Hepatocyte (in vitro differentiated cells): ENCODE data around the gene ITPRIPL1. TPM values are rescaled to one million over a fixed set of nuclear protein-coding genes. Genes with fewer than 3 reads are reported as not detected.

Experiments used
- DNase-seq: peaks from one replicate; pipeline ENCODE4 v3.0.0-alpha.2; 2016; ENCODE audit warnings: low spot score
- H2AFZ ChIP-seq: fragments of 200-600 bp; sonication (generic); 2 replicates; pipeline ENCODE4 v1.6.0; 2016; ENCODE audit warnings: antibody characterized with exemption, mild to moderate bottlenecking
- H3K27ac ChIP-seq: fragments of 200-600 bp; sonication (generic); 2 replicates; pipeline ENCODE4 v1.5.1; 2016; ENCODE audit warnings: mild to moderate bottlenecking
- H3K27me3 ChIP-seq: fragments of 200-600 bp; sonication (generic); 2 replicates; pipeline ENCODE4 v1.6.1; 2016
- H3K36me3 ChIP-seq: fragments of 200-600 bp; sonication (generic); replicated peaks from 2 replicates; pipeline ENCODE4 v1.5.1; 2016; ENCODE audit warnings: low read depth; ENCODE audit not compliant: insufficient read depth
- H3K4me1 ChIP-seq: fragments of 200-600 bp; sonication (generic); 2 replicates; pipeline ENCODE4 v1.5.1; 2016; ENCODE audit warnings: mild to moderate bottlenecking, moderate library complexity; ENCODE audit not compliant: insufficient read depth
- H3K4me2 ChIP-seq: fragments of 200-600 bp; sonication (generic); 2 replicates; pipeline ENCODE4 v1.6.0; 2016
- H3K4me3 ChIP-seq: fragments of 200-600 bp; sonication (generic); 2 replicates; pipeline ENCODE4 v1.5.1; 2016; ENCODE audit warnings: mild to moderate bottlenecking
- H3K79me2 ChIP-seq: fragments of 200-600 bp; sonication (generic); 2 replicates; pipeline ENCODE4 v1.6.0; 2017; ENCODE audit warnings: mild to moderate bottlenecking
- H3K9me2 ChIP-seq: fragments of 200-600 bp; sonication (generic); replicated peaks from 2 replicates; pipeline ENCODE4 v1.6.0; 2017; ENCODE audit warnings: mild to moderate bottlenecking; ENCODE audit not compliant: insufficient read depth
- H3K9me3 ChIP-seq: fragments of 200-600 bp; sonication (generic); 2 replicates; pipeline ENCODE4 v1.5.1; 2016; ENCODE audit warnings: low read depth, mild to moderate bottlenecking
- H4K20me1 ChIP-seq: fragments of 200-600 bp; sonication (generic); 2 replicates; pipeline ENCODE4 v1.6.0; 2016; ENCODE audit warnings: mild to moderate bottlenecking; ENCODE audit not compliant: insufficient read depth, poor library complexity, severe bottlenecking
- EZH2 ChIP-seq: fragments of 200-600 bp; sonication (generic); IDR thresholded peaks from 2 replicates; pipeline ENCODE4 v1.6.1; 2016; ENCODE audit warnings: antibody characterized with exemption, mild to moderate bottlenecking, borderline replicate concordance
- EZH2phosphoT487 ChIP-seq: fragments of 200-600 bp; sonication (generic); IDR thresholded peaks from one replicate; pipeline ENCODE4 v1.6.1; 2018; ENCODE audit warnings: antibody characterized with exemption, mild to moderate bottlenecking, low read depth, moderate library complexity; ENCODE audit not compliant: unreplicated experiment, severe bottlenecking
- WGBS: methylation state at CpG from one replicate; pipeline ENCODE4 v1.1.6; 2016; ENCODE audit warnings: low lambda C conversion rate; ENCODE audit errors: missing lambda C conversion rate; 5-methylcytosine and 5-hydroxymethylcytosine counted together
- polyA plus RNA-seq: library from polyadenylated mRNA; unstranded; fragments of >200 nt; fragmentation: Nextera tagmentation; extraction: Ambion mirVana; gene quantifications from 2 replicates; pipeline ENCODE4 v1.2.1, GENCODE V29; 2016
- total RNA-seq: library from RNA; depleted of rRNA; stranded (reverse); fragments of >200 nt; gene quantifications from 2 replicates; pipeline ENCODE4 v1.2.3, GENCODE V29; 2014
- TF ChIP-seq, protein P1 (sequence below): fragments of 200-600 bp; sonication (generic); IDR thresholded peaks from 2 replicates; pipeline ENCODE4 v1.5.1; 2016; ENCODE audit warnings: antibody characterized with exemption, mild to moderate bottlenecking; ENCODE audit not compliant: poor library complexity

ITPRIPL1 gene
- total and polyA plus RNA-seq, 2 experiments from 2014 or later = 1.9 to 2.0 TPM

DNA sequence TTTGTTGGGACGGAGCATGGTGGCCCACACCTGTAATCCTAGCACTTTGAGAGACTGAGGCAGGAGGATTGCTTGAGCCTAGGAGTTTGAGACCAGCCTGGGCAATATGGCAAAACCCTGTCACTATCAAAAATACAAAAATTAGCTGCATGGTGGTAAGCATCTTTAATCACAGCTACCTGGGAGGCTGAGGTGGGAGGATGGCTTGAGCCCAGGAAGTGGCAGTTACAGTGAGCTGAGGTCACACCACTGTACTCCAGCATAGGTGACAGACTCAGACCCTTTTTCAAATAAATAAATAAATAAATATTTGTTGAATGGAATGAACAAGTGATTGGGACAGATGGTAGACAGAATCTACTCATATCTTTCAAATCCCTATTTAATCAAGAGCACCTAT is 5.7 kb upstream of the ITPRIPL1 start:
- TF ChIP-seq, protein P1, sequence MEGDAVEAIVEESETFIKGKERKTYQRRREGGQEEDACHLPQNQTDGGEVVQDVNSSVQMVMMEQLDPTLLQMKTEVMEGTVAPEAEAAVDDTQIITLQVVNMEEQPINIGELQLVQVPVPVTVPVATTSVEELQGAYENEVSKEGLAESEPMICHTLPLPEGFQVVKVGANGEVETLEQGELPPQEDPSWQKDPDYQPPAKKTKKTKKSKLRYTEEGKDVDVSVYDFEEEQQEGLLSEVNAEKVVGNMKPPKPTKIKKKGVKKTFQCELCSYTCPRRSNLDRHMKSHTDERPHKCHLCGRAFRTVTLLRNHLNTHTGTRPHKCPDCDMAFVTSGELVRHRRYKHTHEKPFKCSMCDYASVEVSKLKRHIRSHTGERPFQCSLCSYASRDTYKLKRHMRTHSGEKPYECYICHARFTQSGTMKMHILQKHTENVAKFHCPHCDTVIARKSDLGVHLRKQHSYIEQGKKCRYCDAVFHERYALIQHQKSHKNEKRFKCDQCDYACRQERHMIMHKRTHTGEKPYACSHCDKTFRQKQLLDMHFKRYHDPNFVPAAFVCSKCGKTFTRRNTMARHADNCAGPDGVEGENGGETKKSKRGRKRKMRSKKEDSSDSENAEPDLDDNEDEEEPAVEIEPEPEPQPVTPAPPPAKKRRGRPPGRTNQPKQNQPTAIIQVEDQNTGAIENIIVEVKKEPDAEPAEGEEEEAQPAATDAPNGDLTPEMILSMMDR = no peak
- TF ChIP-seq EZH2phosphoT487 (no peak), EZH2 (no peak)
- no peak overlapping the region for H2AFZ ChIP-seq
- no peak overlapping the region for H3K4me2 ChIP-seq
- no peak overlapping the region for H3K27ac ChIP-seq
- no peak for DNase-seq
- peaks cover 59% of the 10 kb centered on the region for H3K27me3 ChIP-seq
- no peaks in the 10 kb centered on the region for H3K9me2 ChIP-seq
- peaks cover 5% of the 10 kb centered on the region for H3K4me1 ChIP-seq
- no peak overlapping the region for H3K4me3 ChIP-seq
- no peaks in the 10 kb centered on the region for H3K36me3 ChIP-seq
- H3K79me2 ChIP-seq = no peaks in the 10 kb centered on the region
- WGBS = 91% methylated on average over 1 of the region's 1 CpG
- no peaks in the 10 kb centered on the region for H3K9me3 ChIP-seq
- H4K20me1 ChIP-seq = no peaks in the 10 kb centered on the region

DNA sequence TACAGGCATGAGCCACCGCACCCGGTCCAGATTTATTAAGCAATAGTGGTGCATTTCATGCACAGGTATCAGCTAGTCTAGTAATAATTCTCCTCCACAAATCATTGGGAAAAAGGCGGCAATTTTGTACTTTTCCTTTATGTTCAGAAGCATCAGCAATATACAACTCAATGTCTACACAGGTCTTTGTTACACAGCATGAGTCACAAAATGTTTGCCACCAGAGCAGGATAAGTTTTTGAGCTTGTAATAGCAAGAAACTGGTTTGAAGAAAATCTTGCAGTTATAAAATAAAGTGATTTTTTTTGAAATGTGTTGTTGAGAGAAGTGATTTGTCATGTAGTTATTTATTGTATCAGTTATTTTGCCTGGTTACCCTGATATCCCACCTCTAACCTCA is 4.8 kb upstream of the ITPRIPL1 start:
- Histone ChIP-seq H3K36me3 (no peaks in the 10 kb centered on the region), H3K4me3 (no peak overlapping the region), H2AFZ (no peak overlapping the region), H3K9me3 (no peaks in the 10 kb centered on the region), H3K9me2 (no peaks in the 10 kb centered on the region), H3K79me2 (no peaks in the 10 kb centered on the region), H4K20me1 (no peaks in the 10 kb centered on the region), H3K27me3 (peaks cover 65% of the 10 kb centered on the region), H3K4me2 (no peak overlapping the region), H3K4me1 (peaks cover 5% of the 10 kb centered on the region), H3K27ac (no peak overlapping the region)
- TF ChIP-seq EZH2phosphoT487 (no peak), EZH2 (no peak)
- TF ChIP-seq, protein P1 = no peak
- DNase-seq = no peak
- 75% methylated on average over 3 of the region's 3 CpGs for WGBS

DNA sequence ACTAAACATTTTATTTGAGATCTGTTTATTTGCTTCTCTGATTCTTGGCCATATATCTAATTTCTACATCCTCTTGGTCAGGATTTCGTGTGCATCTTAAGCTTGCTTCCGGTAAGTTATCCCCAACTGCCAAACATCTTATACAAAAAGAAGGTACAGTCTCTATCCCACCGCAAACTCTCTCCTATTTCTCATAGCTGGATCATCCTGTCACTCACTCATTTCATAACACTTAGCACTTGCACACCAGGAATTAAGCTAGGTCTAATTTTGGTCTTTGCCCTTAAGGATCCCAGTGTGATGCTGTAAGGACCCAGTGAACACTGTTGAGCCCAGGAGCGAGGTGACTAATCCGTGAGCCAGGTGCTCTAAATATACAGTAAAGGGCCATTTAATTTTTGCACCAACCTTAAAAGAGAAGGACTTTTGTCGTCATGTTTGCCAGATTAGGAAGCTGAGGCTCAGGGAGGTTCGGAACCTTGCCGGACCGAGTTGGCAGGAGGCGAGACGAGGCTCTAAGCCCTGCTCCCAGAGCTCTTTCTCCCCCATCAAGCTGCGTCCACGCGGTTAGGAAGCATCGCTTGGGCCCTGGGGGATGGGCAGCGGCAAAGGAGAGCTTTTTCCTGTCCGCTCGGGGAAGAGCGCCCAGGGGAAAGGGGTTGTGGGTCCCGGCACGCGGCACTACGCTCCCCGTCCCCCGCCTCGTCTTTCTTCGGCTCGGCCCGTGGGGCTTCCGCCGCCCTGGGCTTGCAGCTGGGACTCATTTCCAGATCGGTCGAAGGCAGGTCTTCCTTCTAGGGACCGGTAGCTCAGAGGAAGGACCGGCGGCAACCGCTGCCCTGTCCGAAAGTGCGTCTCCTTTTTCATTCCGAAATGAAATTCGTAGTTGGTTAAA is 4.1 kb upstream of the ITPRIPL1 start:
- peak overlapping the region; percentile 100 for H3K4me2 ChIP-seq
- H3K4me1 ChIP-seq = peaks cover 11% of the 10 kb centered on the region
- H3K9me3 ChIP-seq = no peaks in the 10 kb centered on the region
- no peaks in the 10 kb centered on the region for H3K9me2 ChIP-seq
- TF ChIP-seq EZH2phosphoT487 = no peak
- TF ChIP-seq EZH2 = peak; percentile 81
- TF ChIP-seq, protein P1 = no peak
- no peaks in the 10 kb centered on the region for H4K20me1 ChIP-seq
- H3K79me2 ChIP-seq = no peaks in the 10 kb centered on the region
- H2AFZ ChIP-seq = peak overlapping the region; percentile 65
- H3K27ac ChIP-seq = no peak overlapping the region
- WGBS = 7% methylated on average over 41 of the region's 41 CpGs
- peak; percentile 23 for DNase-seq
- peak overlapping the region; percentile 71 for H3K4me3 ChIP-seq
- H3K27me3 ChIP-seq = peaks cover 65% of the 10 kb centered on the region
- H3K36me3 ChIP-seq = no peaks in the 10 kb centered on the region
